Epithelial cell of proximal tubule (primary cell): ENCODE results near the gene REG3G. TPM values are rescaled to one million over a fixed set of nuclear protein-coding genes. Genes with fewer than 3 reads are reported as not detected.

ENCODE experiments used
- DNase-seq: peaks from one replicate; pipeline ENCODE4 v3.0.0-alpha.2; 2011; ENCODE audit warnings: low read depth
- H3K4me3 ChIP-seq: 2 replicates; pipeline ENCODE4 v1.5.1; 2011; ENCODE audit warnings: low read depth, mild to moderate bottlenecking, low read length
- CTCF ChIP-seq: conservative IDR thresholded peaks from 2 replicates; pipeline ENCODE4 v1.5.1; 2012; ENCODE audit warnings: low read depth, mild to moderate bottlenecking, low read length
- total RNA-seq: library from RNA; depleted of rRNA; stranded (reverse); fragments of >200 nt; gene quantifications from 2 replicates; pipeline ENCODE4 v1.2.3, GENCODE V29; 2015

The REG3G gene
- total RNA-seq, 1 donor from 2014 or later: not detected

- DNase-seq: no peak
- peak; percentile 48 for TF ChIP-seq CTCF
- no peak overlapping the region for H3K4me3 ChIP-seq
These were observed 26.1 kb upstream of the REG3G start for GRCh38 chr2:78999406-78999805.

GRCh38 chr2:79000008-79000576 is 25.4 kb upstream of the REG3G start:
- H3K4me3 ChIP-seq: no peak overlapping the region
- DNase-seq: no peak
- no peak for TF ChIP-seq CTCF

GRCh38 chr2:79001285-79001684 is 24.2 kb upstream of the REG3G start:
- no peak for TF ChIP-seq CTCF
- no peak overlapping the region for H3K4me3 ChIP-seq
- no peak for DNase-seq

- no peak for DNase-seq
- TF ChIP-seq CTCF: no peak
- no peak overlapping the region for H3K4me3 ChIP-seq
These were observed 20.8 kb upstream of the REG3G start for GRCh38 chr2:79004680-79005079.

- TF ChIP-seq CTCF: no peak
- no peak overlapping the region for H3K4me3 ChIP-seq
- no peak for DNase-seq
These were observed 20.3 kb upstream of the REG3G start for GRCh38 chr2:79005216-79005615.

- DNase-seq: no peak
- TF ChIP-seq CTCF: no peak
- no peak overlapping the region for H3K4me3 ChIP-seq
These were observed 16.1 kb upstream of the REG3G start for GRCh38 chr2:79009388-79009787.

- DNase-seq: no peak
- H3K4me3 ChIP-seq: no peak overlapping the region
- no peak for TF ChIP-seq CTCF
These were observed 14.0 kb upstream of the REG3G start for GRCh38 chr2:79011496-79011895.
